PC-3 (cell line): ENCODE data around the gene MYO10.

Experiments
- CTCF ChIP-seq: fragments of 300-600 bp; sonication (generic); conservative IDR thresholded peaks from 2 replicates; pipeline ENCODE4 v1.5.1; 2017; ENCODE audit warnings: antibody characterized with exemption, low read depth, mild to moderate bottlenecking, low read length
- EZH2 ChIP-seq: fragments of 300-600 bp; sonication (generic); IDR thresholded peaks from one replicate; pipeline ENCODE4 v1.6.1; 2017; ENCODE audit warnings: antibody characterized with exemption, mild to moderate bottlenecking, low read length; ENCODE audit not compliant: unreplicated experiment
- EZH2phosphoT487 ChIP-seq: fragments of 300-600 bp; sonication (generic); IDR thresholded peaks from 2 replicates; pipeline ENCODE4 v1.6.1; 2018; ENCODE audit warnings: mild to moderate bottlenecking, antibody characterized with exemption, low read length, borderline replicate concordance

DNA sequence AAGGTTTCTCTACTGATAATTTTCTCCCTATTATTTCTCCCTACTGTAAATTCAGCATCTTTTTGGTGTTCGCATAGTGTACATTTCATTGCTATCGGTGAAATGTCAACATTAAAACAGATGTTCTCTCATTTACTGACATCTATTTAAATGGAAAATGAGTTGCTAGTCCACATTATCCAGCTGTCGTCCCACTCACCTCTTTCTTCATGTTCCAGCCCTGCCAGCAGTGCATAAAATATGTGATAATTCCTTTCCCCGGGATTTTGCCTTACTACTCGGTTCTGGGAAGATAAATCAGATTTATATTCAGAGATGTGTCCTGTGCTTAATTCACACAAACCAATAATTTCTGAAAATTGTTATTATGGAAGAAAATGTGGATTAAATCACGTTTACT is 155.8 kb downstream of the MYO10 start:
- TF ChIP-seq CTCF = no peak
- TF ChIP-seq EZH2 = no peak
- no peak for TF ChIP-seq EZH2phosphoT487
